ENCODE measurements around the gene TRABD2A. TPM values are rescaled to one million over a fixed set of nuclear protein-coding genes. Genes with fewer than 3 reads are reported as not detected.

TRABD2A gene
- total and polyA plus RNA-seq, 9 of the 15 experiments (the other 6 are each of a cell fraction or from before 2014, with no cell fraction given) = 0.07 to 0.45 (median 0.25) TPM

- no peaks in the 10 kb centered on the region for H3K79me2 ChIP-seq (ENCODE audit: control insufficient read depth, insufficient read depth, low read length)
- H3K9ac ChIP-seq (ENCODE audit: insufficient read depth in 1 of 2, low read depth in 2 of 2, low read length in 2 of 2) = no peak overlapping the region
- H4K20me1 ChIP-seq (replicated peaks; ENCODE audit: control insufficient read depth, insufficient read depth, low read length) = no peaks in the 10 kb centered on the region
- no peaks in the 10 kb centered on the region for H3K9me1 ChIP-seq (ENCODE audit: control insufficient read depth, insufficient read depth, low read length)
- BruUV-seq (replicated peaks) = no TSS peak
- ATAC-seq (peak; percentile 68), DNase-seq (ENCODE audit: extremely low read depth in 1 of 4, low spot score in 3 of 4) (peak in 2 of 4 experiments; percentile 13 to 18), FAIRE-seq (no peak)
- H2AFZ ChIP-seq (ENCODE audit: low read depth, low read length) = no peak overlapping the region
- intact Hi-C loops (cut with micrococcal nuclease) = no loop called here
- in situ Hi-C loops (cut with MboI) = no loop called here
- peaks cover 2 to 6% of the 10 kb centered on the region in 2 experiments; a peak in 1 of 5 replicates for H3K27me3 ChIP-seq (ENCODE audit: control insufficient read depth in 2 of 2, insufficient read depth in 2 of 2, low read length in 2 of 2)
- H3K9me3 ChIP-seq (replicated peaks; ENCODE audit: control insufficient read depth, insufficient read depth, low read depth, low read length) = no peaks in the 10 kb centered on the region
- no peak overlapping the region for H3K4me2 ChIP-seq (ENCODE audit: insufficient read depth, low read length)
- WGBS (ENCODE audit: insufficient coverage, low coverage, missing lambda C conversion rate) = 0% methylated on average over 3 of the region's 3 CpGs
- ChIA-PET POLR2A (no interaction called here), CTCF (ENCODE audit: low intra/inter-chr PET ratio) (no interaction called here)
- H3K36me3 ChIP-seq (ENCODE audit: control insufficient read depth, insufficient read depth, low read length) = no peaks in the 10 kb centered on the region
- H3K27ac ChIP-seq (ENCODE audit: extremely low read depth, low read depth, low read length) = no peak overlapping the region
- no peaks in the 10 kb centered on the region for H3K4me1 ChIP-seq (replicated peaks in 1 of 2; ENCODE audit: control insufficient read depth in 2 of 2, insufficient read depth in 2 of 2, low read length in 2 of 2)
- no peak overlapping the region for H3K4me3 ChIP-seq
- TF ChIP-seq CBFA2T3 (IDR thresholded peaks at IDR 0.05) (peak; percentile 10; the same call in 1 of the 2 replicates), EGR1 (conservative IDR thresholded peaks at IDR 0.05) (0 out of 2 replicates have a peak, but pooled peaks have one; percentile 27), CTCF (IDR thresholded peaks at IDR 0.05 in 2 of 3, conservative IDR thresholded peaks at IDR 0.05 in 1 of 3; ENCODE audit: insufficient read depth in 2 of 3, low read depth in 1 of 3, low read length in 3 of 3) (peak; percentile 32 to 65 (median 57); a peak in 5 of 6 replicates), NFE2L1 (tag; IDR thresholded peaks at IDR 0.05; ENCODE audit: borderline replicate concordance, low read depth) (no peak)
These were observed 40.6 kb downstream of the TRABD2A start for GRCh38 chr2:84840306-84840705.
